Heart left ventricle (tissue), 11 donors: ENCODE measurements around the gene POTEH. TPM values are rescaled to one million over a fixed set of nuclear protein-coding genes. Genes with fewer than 3 reads are reported as not detected.

Experiments
- polyA plus RNA-seq, 2 donors: library from polyadenylated mRNA; stranded (reverse); fragments of 200-250 nt; gene quantifications; one replicate each; pipeline ENCODE4 v1.2.3, GENCODE V29; 2013
- total RNA-seq, 9 donors: library from RNA; depleted of rRNA in 2 of 9; stranded (reverse); fragments of >200 nt in 2 of 9; fragmentation: NEBNext Ultra II Directional in 3 of 9; extraction: Animal tissue kit (Norgen Biotek cat#: 25700) in 3 of 9; gene quantifications; one replicate each; pipeline versions ENCODE4 v1.1.0 to v1.2.4, GENCODE V29; 2016 to 2023
- donor health status: ischemic (EF 13 %, LVEDD 7.1; RV severe dilation, severe dysfunction).
- donor health status: healthy with polysubstance abuse.
- donor health status: DM: no; HTN: yes; CAD: no.
- donor health status: DM: no; HTN: no; CAD: no.
- donor health status: ischemic (EF 25% LVEDD 5.7; RV mildly dilated, moderate dysfunction).
- donor health status: healthy.
- donor health status: DM: yes; HTN: yes; CAD: no.
- donor health status: PGD.
- donor health status: nonischemic (EF 23%, LVEDD 6.1; RV moderate dilation, normal function).

The POTEH gene
- total and polyA plus RNA-seq, 11 donors: not detected

Other genes with a start within 250 kb of the POTEH start
- not detected for gene OR11H1, start 161.8 kb upstream of the POTEH start, total RNA-seq
- not detected for gene OR11H1, start 161.8 kb upstream of the POTEH start, polyA plus RNA-seq